Brain pericyte (primary cell): ENCODE measurements around the gene FMNL1.

Source experiments
- DNase-seq: peaks from one replicate; pipeline ENCODE4 v3.0.0-alpha.2; 2012; ENCODE audit warnings: low read depth, low spot score

FMNL1 gene

GRCh38 chr17:45223539-45224528 is 2.1 kb downstream of the FMNL1 start:
- DNase-seq: no peak

- no peak for DNase-seq
These were observed 3.0 kb downstream of the FMNL1 start for GRCh38 chr17:45224671-45225050.

- DNase-seq: no peak
These were observed 3.5 kb downstream of the FMNL1 start for GRCh38 chr17:45225051-45225700.

DNA sequence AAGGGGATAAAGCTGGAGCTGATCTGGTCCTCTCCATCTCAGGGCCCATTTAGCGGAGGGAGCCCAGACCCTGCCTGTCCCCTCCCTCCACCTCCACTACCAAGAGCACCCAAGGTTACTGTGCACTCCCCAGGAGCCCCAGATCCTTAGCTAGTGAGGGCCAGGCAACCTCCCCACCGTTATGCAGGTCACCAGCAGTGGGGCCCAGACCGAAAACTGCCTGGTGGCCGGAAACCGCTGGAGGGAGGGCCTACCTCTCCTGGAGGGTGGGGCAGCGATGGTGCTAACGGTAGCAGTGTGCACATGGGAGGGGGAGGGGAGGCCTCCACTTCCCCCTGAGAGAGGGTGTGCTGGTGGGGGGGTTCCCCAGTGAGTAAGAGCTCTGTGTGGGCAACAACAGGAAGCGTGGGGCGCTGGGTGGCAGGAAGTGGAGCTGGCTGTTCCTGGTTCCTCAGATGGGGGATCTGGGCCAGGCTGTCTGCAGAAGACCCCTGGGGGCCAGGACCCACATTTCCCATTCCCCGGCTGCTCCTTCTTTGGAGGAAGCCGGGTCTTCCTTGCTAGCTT is 4.4 kb downstream of the FMNL1 start:
- no peak for DNase-seq

DNA sequence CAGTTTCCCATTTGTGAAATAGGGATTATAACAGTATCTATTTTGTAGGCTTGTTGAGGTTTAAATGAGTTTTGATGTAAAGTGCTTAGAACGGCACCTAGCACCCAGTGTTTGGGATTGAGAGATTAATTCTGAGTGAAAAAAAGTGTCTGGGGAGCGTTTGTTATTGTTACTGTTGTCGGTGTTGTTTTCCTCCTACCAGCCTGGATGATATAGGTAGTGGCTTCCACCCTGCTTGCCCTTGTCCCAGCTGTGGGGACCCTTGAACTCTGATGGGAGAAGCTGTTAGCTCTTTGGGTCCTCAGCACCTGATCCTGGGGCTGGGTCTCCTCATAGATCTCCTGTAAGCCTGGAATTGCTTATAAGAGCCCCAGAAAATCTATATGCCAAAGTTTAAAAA is 4.9 kb downstream of the FMNL1 start:
- DNase-seq: no peak

GRCh38 chr17:45227101-45227925 is 5.6 kb downstream of the FMNL1 start:
- no peak for DNase-seq

GRCh38 chr17:45227926-45228762 is 6.5 kb downstream of the FMNL1 start:
- DNase-seq: no peak

DNA sequence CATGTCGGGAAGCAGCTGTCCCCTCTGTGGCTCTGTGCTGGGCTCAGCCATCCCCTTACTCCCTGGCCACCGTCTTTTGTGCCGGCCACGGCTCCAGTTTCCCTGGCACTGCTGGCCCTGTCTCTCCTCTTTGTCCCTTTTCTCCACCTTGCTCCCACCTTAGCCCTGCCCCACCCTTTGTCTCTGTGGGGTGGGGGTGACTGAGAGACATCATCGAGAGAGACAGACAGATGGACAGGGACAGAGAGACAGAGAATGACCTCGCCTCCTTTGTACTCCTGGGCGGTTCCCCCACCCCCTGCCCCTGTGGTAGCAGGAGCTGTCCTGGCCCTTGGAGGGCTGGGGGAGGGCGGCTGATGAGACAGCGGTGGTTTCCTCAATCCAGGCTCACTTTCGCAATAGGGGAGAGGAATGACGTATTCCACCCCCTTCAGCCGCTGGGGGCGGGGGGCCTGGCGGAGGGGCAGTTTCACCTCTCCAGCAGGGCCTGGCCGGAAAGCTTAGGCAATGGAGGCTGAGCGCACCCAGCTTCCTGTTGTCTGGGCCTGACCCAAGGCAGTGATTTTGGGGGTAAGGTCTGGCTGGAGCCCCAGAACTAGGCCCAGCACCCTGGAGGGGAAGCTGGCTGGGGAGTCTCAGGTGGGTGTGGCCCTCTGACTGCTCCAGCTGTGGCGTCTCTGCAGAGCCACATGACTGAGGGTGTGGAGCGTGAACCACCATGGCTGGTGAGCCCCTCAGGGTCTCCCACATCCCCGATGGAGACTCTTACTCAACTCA is 7.3 kb downstream of the FMNL1 start:
- DNase-seq: peak; percentile 61

DNA sequence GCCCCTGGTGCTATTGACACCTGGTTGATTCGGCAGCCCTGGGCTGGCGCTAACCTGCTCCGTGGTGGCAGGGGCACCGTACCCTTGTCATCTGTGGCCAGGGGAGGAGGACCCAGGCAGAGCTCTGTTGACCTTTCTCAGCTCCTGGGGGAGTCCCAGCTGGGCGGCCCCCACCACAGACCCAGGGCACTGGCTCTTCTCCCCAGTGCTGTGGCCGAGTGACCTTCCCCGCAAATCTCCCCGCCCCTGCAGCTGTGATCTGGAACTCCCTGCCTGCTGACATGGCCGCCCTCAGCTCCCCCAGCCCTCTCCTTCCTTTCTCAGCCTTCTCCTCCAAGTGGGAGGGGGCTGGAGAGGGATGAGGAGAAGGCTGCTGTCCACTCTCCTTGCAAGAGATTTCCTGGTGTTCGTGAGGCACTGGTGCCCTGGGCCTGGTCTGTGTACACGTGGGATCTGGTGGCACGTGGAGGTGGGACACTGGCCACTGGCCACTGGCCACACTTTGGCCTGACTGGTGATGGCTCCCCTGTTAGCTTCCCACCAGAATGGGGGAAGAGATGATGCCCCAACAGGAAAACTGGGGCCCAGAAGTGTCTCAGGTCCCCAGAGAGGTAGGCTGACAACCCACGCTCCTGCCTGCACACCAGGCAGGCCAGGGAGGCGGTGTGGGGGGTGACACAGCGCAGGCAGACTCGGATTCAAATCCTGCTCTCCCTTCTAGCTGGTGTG is 8.2 kb downstream of the FMNL1 start:
- DNase-seq: no peak

DNA sequence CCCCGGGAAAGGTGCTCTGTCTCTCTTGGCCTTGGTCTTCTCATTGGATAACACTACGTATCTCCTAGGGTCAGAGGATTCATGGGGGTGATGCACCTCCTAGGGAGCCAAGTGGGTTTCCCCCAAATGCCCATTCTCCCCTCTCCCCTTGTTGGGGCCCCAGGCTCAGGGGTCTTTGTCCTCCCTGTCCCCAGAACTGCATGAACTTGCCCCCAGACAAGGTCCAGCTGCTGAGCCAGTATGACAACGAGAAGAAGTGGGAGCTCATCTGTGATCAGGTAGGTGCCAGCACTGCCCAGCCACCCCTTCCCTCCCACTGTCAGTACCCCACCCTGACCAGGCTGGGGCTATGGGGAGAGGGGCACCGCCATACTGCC is 8.7 kb downstream of the FMNL1 start:
- DNase-seq: no peak

DNA sequence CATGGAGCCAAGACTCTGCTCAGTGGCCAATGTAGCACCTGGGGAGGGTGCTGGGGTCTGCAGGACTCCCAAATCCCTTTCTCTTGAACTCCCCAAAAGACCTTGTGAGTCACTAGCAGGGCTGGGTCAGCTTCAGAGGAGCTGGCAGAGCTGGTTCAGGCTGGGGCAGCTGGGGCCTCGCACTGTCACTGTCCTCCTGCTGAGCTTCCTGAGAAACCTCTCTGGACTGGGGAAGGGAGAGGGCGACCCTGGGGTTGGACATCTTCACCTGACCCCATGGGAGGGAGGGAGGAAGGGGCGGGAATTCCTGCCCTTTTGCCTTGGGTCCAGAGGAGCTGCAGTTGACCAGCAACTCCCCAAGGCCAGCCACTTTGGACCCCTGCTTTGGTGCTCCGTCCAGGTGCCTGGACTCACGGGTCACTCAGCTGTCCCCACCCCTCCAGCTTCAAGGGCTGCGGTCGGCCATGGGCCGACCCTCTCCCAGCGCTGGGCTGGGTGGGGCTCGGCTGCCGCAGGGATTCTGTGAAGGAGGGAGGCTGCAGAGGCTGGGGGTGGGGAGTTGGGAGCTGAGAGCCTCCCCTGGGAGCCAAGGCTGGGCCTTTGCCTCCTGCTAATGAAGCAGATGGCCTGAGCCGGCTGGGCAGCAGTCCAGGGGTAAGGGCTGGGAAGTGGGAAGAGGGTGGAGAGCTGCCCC is 9.2 kb downstream of the FMNL1 start:
- DNase-seq: no peak

DNA sequence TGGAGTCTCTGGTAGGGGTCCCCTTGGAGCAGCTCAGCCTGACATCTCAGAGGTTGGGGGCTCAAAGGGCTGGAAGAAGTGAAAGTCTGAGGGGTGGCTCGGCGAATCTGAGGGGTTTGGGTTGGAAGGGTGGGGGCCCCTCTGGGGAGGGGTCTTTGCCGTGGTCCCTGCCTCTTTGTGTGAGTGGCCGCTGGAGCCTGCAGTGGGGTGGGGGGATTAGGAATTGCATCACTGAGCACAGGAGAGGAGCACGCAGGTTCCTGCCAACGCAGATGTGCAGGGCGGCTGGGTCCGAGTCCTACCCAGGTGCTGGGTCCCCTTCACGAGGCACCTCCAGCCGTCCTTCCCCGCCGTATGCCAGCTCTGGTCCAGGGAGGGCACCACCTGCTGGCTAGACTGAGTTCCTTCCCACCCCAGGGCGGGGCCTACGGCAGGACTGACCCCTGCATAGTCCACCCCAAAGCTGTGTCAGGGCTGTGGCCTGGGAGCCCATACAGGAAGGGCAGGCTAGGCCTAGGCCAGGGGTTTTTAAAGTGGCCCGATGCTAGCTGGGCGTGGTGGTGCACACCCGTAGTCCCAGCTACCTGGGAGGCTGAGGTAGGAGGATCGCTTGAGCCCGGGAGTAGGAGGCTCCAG is 9.9 kb downstream of the FMNL1 start:
- no peak for DNase-seq

- DNase-seq: no peak
These were observed 11.1 kb downstream of the FMNL1 start for GRCh38 chr17:45232514-45233422.

DNA sequence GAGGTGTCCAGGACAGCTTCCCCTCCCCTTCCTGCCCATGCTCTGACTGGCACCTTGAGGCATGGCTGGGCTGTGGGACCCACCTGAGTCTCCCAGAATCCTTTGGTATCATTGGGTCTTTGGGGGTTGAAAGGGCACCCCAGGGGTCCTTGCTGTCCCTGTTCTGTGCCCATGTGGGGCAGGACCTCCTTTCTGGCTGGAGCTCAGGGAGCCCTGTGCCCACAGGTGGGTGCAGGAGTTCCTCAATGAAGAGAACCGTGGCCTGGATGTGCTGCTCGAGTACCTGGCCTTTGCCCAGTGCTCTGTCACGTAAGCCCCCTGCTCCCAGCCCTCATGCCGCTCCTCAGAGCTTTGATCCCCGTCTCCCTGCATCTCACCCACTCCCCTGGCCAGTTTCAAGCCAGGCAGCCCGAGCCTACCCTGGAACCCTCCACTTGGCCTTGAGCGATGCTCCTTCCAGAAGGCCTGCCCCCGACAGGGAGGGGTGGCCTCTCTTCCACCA is 11.8 kb downstream of the FMNL1 start:
- no peak for DNase-seq

GRCh38 chr17:45234641-45235415 is 13.1 kb downstream of the FMNL1 start:
- DNase-seq: no peak
